ENCODE data around the gene PTPN4. TPM values are rescaled to one million over a fixed set of nuclear protein-coding genes. Genes with fewer than 3 reads are reported as not detected.

Gene PTPN4
- total and polyA plus RNA-seq, 2 experiments from 2014 or later: 41.6 to 90.4 TPM

GRCh38 chr2:119715409-119716283, 44.1 kb upstream of the PTPN4 start:
- H3K4me3 ChIP-seq: no peak overlapping the region

GRCh38 chr2:119716284-119716672, 43.4 kb upstream of the PTPN4 start:
- DNase-seq (ENCODE audit: low spot score): no peak
- Histone ChIP-seq H3K79me2 (replicated peaks; ENCODE audit: insufficient read depth) (no peaks in the 10 kb centered on the region), H3K27me3 (ENCODE audit: insufficient read depth) (no peaks in the 10 kb centered on the region), H3K36me3 (ENCODE audit: insufficient read depth) (no peaks in the 10 kb centered on the region), H3K4me1 (ENCODE audit: insufficient read depth) (peaks cover 7% of the 10 kb centered on the region; the same call in 1 of the 2 replicates), H3K27ac (ENCODE audit: low read depth) (no peak overlapping the region), H3F3A (replicated peaks; ENCODE audit: low read depth) (no peaks in the 10 kb centered on the region), H3K9me2 (ENCODE audit: insufficient read depth) (no peaks in the 10 kb centered on the region), H2AFZ (peak overlapping the region; percentile 74; the same call in 1 of the 2 replicates), H4K20me1 (replicated peaks; ENCODE audit: insufficient read depth) (no peaks in the 10 kb centered on the region), H3K4me2 (no peak overlapping the region), H3K4me3 (no peak overlapping the region)
- Mint-ChIP-seq H3K9me3 (peaks cover 5% of the 10 kb centered on the region; the same call in 1 of the 3 replicates), H3K4me1 (peaks cover 10% of the 10 kb centered on the region), H3K27me3 (ENCODE audit: insufficient read depth, low read depth, poor library complexity) (peaks cover 11% of the 10 kb centered on the region), H3K36me3 (ENCODE audit: low read depth) (0 out of 3 replicates have a peak, but pooled peaks cover 3% of the 10 kb centered on the region), H3K4me3 (no peak overlapping the region), H3K27ac (no peak overlapping the region)
- no peak for ATAC-seq
- TF ChIP-seq REST (IDR thresholded peaks at IDR 0.05; ENCODE audit: unreplicated experiment) (no peak), EZH2 (IDR thresholded peaks at IDR 0.05; ENCODE audit: low read depth, unreplicated experiment) (no peak), ZNF114 (CRISPR knock-in tag; IDR thresholded peaks at IDR 0.05) (no peak), NANOG (IDR thresholded peaks at IDR 0.05; ENCODE audit: borderline replicate concordance) (no peak), ZNF331 (CRISPR knock-in tag; IDR thresholded peaks at IDR 0.05; ENCODE audit: low read depth) (no peak), JUNB (IDR thresholded peaks at IDR 0.05; ENCODE audit: unreplicated experiment) (no peak), CTCF (conservative IDR thresholded peaks at IDR 0.05; ENCODE audit: low read depth in 2 of 2) (no peak)

More at GRCh38 chr2:119715409-119716283, 44.1 kb upstream of the PTPN4 start:
- H2AFZ ChIP-seq: peak overlapping the region; percentile 74
- no peaks in the 10 kb centered on the region for H3F3A ChIP-seq (replicated peaks; ENCODE audit: low read depth)
- H4K20me1 ChIP-seq (replicated peaks; ENCODE audit: insufficient read depth): no peaks in the 10 kb centered on the region
- ATAC-seq (no peak), DNase-seq (ENCODE audit: low spot score) (no peak)
- H3K4me2 ChIP-seq: no peak overlapping the region
- TF ChIP-seq POLR2AphosphoS5 (IDR thresholded peaks at IDR 0.05; ENCODE audit: low read depth) (no peak), ZNF331 (CRISPR knock-in tag; IDR thresholded peaks at IDR 0.05; ENCODE audit: low read depth) (no peak), REST (IDR thresholded peaks at IDR 0.05; ENCODE audit: unreplicated experiment) (no peak), JUNB (IDR thresholded peaks at IDR 0.05; ENCODE audit: unreplicated experiment) (no peak), NANOG (IDR thresholded peaks at IDR 0.05; ENCODE audit: borderline replicate concordance) (no peak), EZH2phosphoT487 (IDR thresholded peaks at IDR 0.05; ENCODE audit: unreplicated experiment) (no peak)
- no peaks in the 10 kb centered on the region for H3K27me3 ChIP-seq (ENCODE audit: insufficient read depth)
- peaks cover 13% of the 10 kb centered on the region for H3K27me3 Mint-ChIP-seq (ENCODE audit: insufficient read depth, low read depth, poor library complexity)
- H3K9me3 Mint-ChIP-seq: no peaks in the 10 kb centered on the region
- H3K79me2 ChIP-seq (replicated peaks; ENCODE audit: insufficient read depth): no peaks in the 10 kb centered on the region
- no peaks in the 10 kb centered on the region for H3K36me3 ChIP-seq (ENCODE audit: insufficient read depth)
- peaks cover 10% of the 10 kb centered on the region for H3K4me1 Mint-ChIP-seq
- H3K27ac Mint-ChIP-seq: no peak overlapping the region
- H3K36me3 Mint-ChIP-seq (ENCODE audit: low read depth): no peaks in the 10 kb centered on the region
- no peak overlapping the region for H3K27ac ChIP-seq (ENCODE audit: low read depth)
- peaks cover 7% of the 10 kb centered on the region; the same call in 1 of the 2 replicates for H3K4me1 ChIP-seq (ENCODE audit: insufficient read depth)
- H3K9me2 ChIP-seq (ENCODE audit: insufficient read depth): no peaks in the 10 kb centered on the region
- H3K4me3 Mint-ChIP-seq: no peak overlapping the region

Measured in GM23338 (cell line).